HG03175 (cell line): ENCODE results near the gene COL8A2.

ENCODE experiments used
- ATAC-seq: cut with Tn5 transposase; IDR thresholded peaks from one replicate; pipeline ENCODE4 v1.9.1; 2021; ENCODE audit warnings: mild to moderate bottlenecking, moderate library complexity; ENCODE audit not compliant: unreplicated experiment

Gene COL8A2

DNA sequence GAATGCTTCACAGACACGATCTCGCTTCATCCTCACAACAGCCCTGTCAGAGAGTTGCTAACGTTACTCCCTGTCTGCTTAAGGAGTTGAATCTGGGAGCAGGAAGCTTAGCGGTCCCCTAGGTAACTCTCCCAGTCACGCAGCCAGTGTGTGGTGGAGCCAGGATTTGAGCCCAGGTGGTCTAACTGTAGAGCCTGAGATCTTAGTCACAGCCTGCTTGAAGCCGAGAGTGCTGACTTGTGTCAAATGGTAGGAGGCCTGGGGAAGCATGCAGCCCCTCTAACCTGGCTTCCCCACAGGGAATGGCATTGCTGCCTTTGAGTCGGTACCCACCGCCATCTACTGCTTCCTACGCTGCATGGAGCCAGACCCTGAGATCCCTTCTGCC lies 32.2 kb downstream of the COL8A2 start:
- no peak for ATAC-seq

DNA sequence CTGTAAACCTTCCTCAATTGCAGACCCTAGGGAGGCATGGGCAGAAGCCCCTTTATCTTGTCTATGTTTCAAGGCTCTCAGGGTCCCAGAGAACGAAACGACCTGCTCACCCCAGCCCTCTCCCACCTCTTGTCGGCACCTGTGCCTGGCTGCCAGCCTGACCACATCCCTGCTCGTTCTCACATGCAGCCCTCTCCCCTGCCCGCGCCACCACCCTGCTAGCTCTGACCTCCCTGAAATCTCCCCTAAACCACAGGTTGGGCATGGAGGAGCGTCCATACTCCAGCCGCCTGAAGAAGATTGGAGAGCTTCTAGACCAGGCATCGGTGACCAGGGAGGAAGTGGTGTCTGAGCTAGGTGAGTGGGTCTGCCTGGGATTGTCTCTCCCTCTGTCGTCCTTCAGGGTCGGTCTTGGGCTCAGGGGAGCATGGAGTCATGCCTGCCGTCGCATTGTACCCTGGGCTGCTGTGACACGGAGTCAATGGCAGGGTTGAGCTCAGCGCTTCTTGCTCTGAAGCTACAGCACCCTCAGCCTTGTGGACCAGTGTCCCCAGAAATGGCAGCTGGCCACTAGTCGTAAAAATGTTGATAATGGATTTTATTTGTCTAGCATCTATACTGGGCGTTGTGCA lies 32.7 kb downstream of the COL8A2 start:
- ATAC-seq: no peak

DNA sequence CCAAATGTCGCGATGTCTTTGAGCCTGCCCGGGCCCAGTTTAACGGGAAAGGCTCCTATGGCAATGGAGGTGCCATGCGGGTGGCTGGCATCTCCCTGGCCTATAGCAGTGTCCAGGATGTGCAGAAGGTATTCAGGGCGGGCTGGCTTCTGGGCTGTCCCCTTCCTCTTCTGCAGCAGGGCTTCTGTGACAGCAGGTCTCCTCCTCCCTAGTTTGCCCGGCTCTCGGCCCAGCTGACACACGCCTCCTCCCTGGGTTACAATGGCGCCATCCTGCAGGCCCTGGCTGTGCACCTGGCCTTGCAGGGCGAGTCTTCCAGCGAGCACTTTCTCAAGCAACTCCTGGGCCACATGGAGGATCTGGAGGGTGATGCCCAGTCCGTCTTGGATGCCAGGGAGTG lies 33.3 kb downstream of the COL8A2 start:
- ATAC-seq: no peak

DNA sequence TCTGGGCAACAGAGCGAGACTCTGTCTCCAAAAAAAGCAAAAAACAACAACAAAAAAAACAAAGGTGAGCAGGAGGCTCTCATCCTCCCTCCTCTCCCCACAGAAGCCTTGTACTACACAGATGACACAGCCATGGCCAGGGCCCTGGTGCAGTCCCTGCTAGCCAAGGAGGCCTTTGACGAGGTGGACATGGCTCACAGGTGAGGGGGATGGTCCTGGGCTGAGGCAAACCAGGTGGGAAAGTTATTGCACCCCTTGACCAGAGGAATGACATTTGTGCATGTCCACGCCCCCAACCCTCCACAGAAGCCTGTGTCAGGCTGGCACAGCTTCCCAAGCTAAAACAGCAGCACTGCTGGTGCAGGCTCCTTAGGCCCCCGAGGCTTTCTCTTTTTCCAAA lies 33.9 kb downstream of the COL8A2 start:
- ATAC-seq: no peak

DNA sequence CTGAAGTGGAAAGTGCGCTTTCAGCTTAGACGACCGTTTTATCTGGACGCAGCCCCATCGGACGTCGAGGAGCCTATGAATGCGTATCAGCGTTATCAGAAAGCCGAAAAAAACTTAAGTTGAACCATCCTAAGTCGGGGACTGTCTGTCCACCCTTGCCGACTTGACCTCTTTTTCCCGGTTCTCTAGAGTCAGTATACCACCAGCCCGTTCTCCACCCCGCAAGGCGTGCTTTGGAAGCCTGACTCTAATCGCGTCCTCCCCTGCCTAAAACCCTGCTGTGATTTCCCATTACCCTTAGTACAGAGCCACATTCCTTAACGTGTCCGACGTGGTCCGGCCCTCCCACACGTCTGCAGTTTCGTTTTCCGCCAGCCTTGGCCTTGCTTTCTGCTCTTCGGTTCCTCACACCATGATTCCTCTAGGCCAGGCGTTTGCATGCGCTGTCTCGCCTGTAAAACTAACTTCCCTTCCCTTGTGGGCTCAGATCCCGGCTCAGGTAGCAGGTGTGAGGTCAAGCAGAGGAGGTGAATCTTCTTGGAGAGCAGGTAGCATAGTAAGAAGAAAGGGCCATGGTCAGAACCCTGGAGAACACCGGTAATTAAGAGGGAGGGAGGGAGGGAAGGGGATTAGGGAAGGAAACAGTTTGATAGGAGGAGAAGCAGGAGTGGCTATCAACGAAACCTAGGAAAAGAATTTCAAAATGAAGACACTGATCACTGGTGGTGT lies 35.5 kb downstream of the COL8A2 start:
- ATAC-seq: no peak

DNA sequence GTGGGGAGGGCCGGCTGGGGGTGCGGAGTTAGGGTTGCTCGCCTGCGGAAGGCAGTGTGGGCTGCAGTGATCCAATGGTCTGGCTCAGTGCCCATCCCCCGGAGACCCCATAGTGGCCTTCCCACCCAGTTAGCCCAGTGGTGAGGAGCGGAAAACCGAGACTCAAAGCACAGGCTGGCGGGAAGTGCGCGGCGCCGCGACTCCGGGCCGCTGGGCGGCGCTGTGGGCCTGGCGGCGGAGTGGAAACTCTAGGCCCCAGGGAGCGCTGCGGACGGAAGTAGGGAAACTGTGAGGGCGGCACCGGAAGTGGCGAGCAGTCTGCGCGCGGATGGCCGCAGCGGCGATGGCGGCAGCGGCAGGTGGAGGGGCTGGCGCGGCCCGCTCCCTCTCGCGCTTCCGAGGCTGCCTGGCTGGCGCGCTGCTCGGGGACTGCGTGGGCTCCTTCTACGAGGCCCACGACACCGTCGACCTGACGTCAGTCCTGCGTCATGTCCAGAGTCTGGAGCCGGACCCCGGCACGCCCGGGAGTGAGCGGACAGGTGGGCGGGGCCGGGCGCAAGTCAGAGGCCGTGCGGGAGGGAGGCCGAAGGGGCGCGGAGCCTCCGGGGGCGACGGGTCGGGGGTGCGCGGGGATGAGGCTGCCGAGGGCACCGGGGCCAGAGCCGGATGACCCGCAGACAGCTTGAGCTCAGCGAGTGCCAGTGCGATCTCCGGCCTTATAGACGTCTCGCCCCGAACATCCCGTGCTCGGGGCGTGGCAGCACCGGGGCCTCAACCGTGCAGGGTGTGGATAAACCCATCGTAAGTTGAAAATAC lies 36.2 kb downstream of the COL8A2 start, which contains the start of gene ADPRS:
Gene ADPRS, plus strand, starts transcription at position 316 of the 816 bp plus-strand sequence. Its CDS starts 13 bp downstream, at position 329.
- ATAC-seq: peak; percentile 82

DNA sequence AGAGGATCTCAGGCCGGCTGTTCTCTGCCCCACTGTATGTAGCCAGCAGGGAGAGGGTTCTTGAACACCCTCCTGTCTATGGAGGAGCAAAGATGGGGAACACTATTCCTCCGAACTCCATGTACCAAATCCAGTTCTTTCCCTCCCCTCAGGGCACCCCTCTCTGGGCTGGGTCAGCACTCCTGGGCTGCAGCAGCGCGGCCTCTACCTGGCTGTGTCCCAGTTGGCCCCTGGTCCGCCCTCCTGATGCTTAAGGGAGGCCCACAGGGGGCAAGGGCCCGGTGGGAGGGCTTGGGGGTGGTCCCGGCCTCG lies 36.8 kb downstream of the COL8A2 start:
- ATAC-seq: peak; percentile 19

DNA sequence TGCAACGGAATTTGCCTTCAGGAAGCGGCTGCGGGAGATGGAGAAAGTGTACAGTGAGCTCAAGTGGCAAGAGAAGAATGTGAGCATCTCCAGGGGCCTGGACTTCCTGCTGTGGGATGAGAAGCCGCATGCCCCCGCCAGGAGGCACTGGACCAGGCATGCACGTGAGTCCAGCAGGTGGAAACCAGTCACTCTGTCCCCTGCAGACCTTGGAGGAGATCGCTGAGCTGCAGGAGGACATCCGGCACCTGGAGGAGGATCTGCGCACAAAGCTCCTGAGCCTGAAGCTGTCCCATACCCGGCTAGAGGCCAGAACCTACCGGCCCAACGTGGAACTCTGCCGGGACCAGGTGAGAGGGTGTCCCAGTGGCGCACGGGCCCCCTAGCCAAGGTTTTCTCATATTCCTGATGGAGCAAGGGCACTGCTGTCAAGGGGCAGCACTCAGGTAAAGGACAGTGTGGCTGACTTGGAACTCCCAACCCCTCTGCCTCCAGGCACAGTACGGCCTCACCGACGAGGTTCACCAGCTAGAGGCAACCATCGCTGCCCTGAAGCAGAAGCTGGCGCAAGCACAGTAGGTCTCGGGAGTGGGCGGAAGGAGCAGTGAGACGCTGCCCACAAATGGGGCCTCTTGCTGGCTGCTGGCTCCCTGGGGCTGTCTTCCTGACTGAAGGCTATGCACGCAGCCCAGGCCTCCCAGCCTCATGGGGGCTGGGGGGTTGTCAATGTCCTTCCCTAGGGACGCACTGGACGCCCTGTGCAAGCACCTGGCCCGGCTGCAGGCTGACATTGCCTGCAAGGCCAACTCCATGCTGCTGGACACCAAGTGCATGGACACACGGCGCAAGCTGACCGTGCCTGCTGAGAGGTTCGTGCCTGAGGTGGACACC lies 37.5 kb downstream of the COL8A2 start:
- no peak for ATAC-seq

DNA sequence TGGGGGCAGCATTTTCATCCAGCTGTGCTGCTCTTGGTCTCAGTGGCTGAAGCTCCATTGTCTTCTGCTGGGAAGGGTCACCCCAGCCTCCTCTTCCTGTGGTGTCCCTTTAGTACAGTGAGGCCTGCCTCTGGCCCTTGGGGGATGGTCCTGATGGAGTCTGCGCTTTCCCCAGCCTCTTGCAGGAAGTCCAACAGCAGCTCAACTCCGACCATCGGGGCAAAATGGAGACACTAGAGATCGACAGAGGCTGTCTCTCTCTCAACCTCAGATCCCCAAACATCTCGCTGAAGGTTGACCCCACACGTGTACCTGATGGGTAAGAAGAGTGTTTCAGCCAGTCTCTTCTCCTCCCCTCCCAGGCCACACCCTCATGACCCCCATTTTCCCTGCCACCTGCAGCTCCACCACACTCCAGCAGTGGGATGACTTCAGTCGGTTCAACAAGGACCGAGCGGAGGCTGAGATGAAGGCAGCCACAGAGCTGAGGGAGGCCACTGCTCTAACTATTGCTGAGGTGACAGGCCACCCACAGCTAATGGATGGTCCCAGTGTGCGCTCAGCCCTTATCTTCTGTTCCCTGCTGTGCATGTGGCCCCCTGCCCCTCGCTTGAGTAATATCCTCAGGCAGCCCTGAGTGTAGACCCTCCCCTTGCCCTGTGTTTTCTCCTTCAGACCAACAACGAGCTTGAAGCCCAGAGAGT lies 38.3 kb downstream of the COL8A2 start:
- ATAC-seq: no peak

DNA sequence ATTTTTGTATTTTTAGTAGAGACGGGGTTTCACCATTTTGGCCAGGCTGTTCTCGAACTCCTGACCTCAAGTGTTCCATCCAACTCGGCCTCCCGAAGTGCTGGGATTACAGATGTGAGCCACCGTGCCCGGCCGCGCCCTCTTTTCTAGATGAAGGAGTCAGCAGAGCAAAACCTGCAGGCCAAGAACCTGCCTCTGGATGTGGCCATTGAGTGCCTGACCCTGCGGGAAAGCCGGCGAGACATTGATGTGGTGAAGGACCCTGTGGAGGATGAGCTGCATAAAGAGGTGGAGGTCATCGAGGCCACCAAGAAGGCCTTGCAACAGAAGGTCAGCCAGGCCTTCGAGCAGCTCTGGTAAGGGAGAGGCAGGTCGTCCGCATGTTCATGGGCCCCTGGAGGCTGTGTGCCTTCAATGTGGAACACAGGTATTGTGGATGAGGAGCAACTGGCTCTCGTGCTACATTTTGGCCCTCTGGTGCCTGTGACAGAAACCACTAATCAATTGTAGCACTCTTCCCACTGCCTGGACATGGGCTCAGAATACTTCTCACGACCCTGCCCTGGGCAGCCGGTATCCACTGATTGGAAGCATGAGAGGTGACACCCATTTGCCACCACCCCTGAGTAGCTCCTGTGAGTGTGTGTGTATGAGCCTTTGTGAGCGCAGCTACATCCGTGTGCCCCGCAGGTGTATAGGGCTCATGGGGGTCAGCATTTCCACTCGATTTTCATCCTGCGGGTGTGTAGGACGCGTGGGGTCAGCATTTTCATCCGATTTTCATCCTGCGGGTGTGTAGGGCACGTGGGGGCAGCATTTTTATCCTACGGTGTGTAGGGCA lies 39.1 kb downstream of the COL8A2 start:
- no peak for ATAC-seq

DNA sequence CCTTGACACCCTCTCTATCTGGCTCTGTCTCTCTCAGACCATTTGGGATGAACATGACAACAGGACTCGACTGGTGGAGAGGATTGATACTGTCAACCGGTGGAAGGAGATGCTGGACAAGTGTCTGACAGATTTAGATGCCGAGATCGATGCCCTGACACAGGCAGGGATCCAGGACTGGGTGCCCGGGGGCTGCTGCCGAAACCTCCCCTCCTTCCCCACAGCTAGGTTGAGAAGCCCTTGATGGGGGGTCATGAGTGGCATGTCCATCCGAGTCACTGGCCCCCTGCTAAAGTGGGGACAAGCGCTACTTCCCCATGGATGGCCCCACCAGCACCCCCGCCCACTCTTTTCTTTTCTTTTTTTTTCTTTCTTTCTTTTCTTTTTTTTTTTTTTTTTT lies 39.9 kb downstream of the COL8A2 start:
- ATAC-seq: no peak

DNA sequence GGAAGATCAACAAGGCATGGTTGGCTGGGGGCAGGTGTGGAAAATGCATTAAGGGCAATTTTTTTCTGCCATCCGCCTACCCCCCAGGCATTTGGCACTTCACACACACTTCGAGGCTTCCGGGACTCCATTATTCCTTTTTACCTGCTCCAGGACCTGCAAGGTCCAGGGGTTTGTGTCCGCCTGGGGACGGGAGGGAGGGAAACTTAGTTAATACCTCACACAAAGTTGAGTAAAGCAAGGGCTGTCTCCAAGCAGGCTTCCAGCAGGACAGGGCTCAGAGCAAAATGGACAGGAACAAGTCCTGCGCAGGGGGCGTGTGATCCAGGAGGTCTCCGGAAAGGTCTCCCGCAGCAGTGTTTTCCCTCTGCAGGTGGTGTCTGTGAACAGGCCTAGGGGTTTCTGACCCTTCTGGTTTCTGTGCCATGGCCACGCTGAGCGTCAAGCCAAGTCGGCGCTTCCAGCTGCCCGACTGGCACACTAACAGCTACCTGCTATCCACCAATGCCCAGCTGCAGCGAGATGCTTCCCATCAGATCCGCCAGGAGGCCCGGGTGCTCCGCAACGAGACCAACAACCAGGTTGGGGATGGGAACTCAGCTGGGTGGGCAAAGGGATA lies 40.4 kb downstream of the COL8A2 start:
- ATAC-seq: no peak

DNA sequence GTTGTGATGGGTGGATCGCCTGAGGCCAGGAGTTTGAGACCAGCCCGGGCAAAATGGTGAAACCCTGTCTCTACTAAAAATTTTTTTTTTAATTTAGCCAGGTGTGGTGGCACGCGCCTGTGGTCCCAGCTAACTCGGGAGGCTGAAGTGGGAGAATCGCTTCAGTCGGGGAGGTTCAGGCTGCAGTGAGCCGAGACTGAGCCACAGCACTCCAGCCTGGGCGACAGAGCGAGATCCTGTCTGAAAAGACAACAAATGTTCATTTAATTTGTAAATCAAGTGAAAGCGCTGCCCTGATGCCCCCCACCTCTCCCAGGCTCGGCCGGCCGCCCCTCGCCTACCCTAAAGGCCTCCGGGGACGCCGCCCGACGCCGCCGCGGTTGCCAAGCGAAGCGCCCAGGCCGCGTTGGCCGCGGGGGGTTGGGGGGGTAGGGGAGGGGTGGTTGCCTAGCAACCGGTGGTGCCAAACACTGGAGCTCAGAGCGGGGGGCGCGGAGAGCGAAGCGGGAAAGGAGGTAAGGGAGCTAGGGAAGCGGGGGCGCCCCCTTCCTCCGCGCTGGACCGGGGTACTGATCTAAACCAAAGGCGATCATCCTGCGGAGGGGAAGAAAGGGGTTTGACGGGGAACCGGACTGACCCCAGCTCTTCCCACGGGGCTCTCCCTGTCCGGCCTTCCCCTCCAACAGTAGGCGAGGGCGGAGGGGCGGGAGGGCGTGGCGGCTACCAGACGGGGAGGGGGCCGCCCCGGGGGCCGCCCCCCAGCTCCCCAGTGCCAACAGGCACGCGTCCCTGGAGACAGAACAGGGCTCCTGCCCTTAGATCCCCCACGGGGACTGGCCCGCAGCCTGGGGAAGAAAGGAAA lies 41.2 kb downstream of the COL8A2 start, which contains the start of gene TEKT2:
Gene TEKT2, plus strand, starts transcription at position 460 of the 862 bp plus-strand sequence. CDS start 828 bp downstream, outside the sequence.
- no peak for ATAC-seq

DNA sequence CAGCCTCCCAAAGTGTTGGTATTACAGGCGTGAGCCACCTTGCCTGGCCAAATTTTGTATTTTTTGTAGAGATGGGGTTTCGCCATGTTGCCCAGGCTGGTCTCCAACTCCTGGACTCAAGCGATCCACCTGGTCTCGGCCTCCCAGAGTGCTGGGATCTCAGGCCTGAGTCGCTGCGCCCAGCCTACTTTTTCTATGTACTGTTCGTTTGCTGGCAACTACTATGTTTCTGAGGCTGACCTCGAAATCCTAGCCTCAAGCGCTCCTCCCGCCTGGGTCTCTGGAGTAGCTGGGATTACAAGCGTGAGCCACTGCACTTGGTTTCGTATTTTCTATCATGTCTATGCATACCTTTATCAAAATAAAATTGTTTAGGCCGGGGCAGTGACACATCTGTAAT lies 41.8 kb downstream of the COL8A2 start:
- no peak for ATAC-seq

DNA sequence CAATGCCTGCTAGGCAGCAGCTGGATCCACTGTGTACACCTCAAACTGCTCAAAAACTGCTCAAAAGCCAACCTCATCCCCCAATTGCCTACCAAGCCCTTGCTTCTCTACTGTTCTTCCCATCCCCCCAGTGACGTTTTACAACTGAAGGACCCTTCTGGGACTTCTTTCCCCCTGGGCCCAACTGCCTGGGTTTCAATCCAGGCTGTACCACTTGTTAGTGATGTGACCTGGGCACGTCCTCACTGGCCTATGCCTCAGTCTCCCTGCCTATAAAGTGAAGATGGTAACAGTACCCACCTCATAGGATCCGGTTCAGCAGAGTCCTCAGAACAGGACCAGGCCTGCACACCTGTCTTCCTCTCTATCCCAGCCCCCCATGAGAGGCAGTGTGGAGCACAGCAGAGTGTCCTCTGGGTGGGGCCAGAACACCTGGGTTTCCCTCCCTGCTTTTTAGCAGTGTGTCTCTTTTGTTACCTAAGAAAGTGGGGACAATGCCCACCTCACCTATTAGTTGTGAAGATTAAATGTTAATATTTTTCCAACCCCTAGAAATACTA lies 43.0 kb downstream of the COL8A2 start:
- ATAC-seq: no peak

DNA sequence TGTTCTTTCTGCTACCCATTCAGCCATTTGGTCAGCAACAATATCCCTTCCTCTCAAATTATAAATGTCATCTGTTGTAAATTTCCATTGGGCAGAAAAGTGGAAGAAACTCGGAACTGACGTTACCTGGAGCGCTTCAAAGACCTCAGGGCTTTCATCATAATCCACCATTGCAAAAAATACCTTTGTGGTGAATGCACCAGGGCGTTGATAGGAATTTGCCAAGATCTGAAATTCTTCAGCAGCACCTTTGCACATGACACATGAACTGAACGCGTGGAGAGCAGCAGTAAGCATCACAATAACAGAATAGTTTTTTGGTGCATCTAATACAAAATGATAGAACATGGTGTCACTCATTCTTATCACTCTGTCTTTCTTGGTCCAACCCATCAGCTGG lies 44.2 kb downstream of the COL8A2 start:
- no peak for ATAC-seq

DNA sequence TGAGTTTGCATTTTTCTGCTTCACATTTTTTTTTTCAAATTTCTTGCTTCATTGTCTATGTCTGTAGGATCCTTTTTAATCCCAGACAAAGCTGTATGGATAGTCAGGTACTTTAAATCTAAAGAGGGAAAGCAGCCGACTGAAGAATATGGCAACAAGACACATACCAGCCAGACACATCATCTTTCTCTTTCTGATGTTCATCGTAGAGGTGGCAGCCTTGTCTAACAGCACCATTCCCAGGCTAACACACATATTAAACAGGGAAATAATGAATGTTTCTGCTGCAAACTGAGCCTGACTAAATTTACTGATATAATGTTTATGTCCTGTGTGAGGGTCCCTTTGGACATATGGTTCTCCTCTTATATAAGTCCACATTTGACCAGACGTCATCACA lies 44.8 kb downstream of the COL8A2 start:
- ATAC-seq: no peak
